ENCODE results near the gene ATAT1. TPM values are rescaled to one million over a fixed set of nuclear protein-coding genes. Genes with fewer than 3 reads are reported as not detected.
A peak's percentile ranks its signal among the peaks of the same experiment; 100 is the strongest.

ATAT1 gene
- total and polyA plus RNA-seq, 2 of the 13 experiments (the other 11 are each of a cell fraction or from before 2014, with no cell fraction given), result 9.2 to 23.6 TPM

- TF ChIP-seq, protein P1, sequence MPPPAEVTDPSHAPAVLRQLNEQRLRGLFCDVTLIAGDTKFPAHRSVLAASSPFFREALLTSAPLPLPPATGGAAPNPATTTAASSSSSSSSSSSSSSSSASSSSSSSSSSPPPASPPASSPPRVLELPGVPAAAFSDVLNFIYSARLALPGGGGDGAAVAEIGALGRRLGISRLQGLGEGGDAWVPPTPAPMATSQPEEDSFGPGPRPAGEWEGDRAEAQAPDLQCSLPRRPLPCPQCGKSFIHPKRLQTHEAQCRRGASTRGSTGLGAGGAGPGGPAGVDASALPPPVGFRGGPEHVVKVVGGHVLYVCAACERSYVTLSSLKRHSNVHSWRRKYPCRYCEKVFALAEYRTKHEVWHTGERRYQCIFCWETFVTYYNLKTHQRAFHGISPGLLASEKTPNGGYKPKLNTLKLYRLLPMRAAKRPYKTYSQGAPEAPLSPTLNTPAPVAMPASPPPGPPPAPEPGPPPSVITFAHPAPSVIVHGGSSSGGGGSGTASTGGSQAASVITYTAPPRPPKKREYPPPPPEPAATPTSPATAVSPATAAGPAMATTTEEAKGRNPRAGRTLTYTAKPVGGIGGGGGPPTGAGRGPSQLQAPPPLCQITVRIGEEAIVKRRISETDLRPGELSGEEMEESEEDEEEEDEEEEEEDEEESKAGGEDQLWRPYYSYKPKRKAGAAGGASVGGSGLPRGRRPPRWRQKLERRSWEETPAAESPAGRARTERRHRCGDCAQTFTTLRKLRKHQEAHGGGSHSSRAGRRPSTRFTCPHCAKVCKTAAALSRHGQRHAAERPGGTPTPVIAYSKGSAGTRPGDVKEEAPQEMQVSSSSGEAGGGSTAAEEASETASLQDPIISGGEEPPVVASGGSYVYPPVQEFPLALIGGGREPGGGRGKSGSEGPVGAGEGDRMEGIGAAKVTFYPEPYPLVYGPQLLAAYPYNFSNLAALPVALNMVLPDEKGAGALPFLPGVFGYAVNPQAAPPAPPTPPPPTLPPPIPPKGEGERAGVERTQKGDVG (CRISPR knock-in tag; IDR thresholded peaks at IDR 0.05; ENCODE audit: borderline replicate concordance), result no peak
- TF ChIP-seq EP300 (IDR thresholded peaks at IDR 0.05; ENCODE audit: low read depth in 2 of 2, low read length in 2 of 2) (peak in 1 of 2 experiments; percentile 52; a peak in 2 of 4 replicates), EP300 (CRISPR knock-in tag; IDR thresholded peaks at IDR 0.05; ENCODE audit: borderline replicate concordance) (no peak), ONECUT2 (CRISPR knock-in tag; IDR thresholded peaks at IDR 0.05) (no peak), TARDBP (CRISPR knock-in tag; IDR thresholded peaks at IDR 0.05) (no peak), HINFP (CRISPR knock-in tag; IDR thresholded peaks at IDR 0.05; ENCODE audit: low read depth) (0 out of 2 replicates have a peak, but pooled peaks have one; percentile 5), ZNF296 (CRISPR knock-in tag; conservative IDR thresholded peaks at IDR 0.05) (no peak), PAWR (CRISPR knock-in tag; IDR thresholded peaks at IDR 0.05; ENCODE audit: borderline replicate concordance) (no peak), AKAP8 (CRISPR knock-in tag; IDR thresholded peaks at IDR 0.05) (no peak), ZNF572 (CRISPR knock-in tag; IDR thresholded peaks at IDR 0.05) (no peak), ELK4 (CRISPR knock-in tag; IDR thresholded peaks at IDR 0.05; ENCODE audit: borderline replicate concordance) (no peak), SRY (CRISPR knock-in tag; IDR thresholded peaks at IDR 0.05) (no peak), ZNF670 (CRISPR knock-in tag; IDR thresholded peaks at IDR 0.05; ENCODE audit: borderline replicate concordance) (0 out of 2 replicates have a peak, but pooled peaks have one; percentile 31), RBAK (CRISPR knock-in tag; IDR thresholded peaks at IDR 0.05) (no peak), CHD2 (IDR thresholded peaks at IDR 0.05; ENCODE audit: low read depth, low read length) (no peak)
- TF ChIP-seq, protein P2, sequence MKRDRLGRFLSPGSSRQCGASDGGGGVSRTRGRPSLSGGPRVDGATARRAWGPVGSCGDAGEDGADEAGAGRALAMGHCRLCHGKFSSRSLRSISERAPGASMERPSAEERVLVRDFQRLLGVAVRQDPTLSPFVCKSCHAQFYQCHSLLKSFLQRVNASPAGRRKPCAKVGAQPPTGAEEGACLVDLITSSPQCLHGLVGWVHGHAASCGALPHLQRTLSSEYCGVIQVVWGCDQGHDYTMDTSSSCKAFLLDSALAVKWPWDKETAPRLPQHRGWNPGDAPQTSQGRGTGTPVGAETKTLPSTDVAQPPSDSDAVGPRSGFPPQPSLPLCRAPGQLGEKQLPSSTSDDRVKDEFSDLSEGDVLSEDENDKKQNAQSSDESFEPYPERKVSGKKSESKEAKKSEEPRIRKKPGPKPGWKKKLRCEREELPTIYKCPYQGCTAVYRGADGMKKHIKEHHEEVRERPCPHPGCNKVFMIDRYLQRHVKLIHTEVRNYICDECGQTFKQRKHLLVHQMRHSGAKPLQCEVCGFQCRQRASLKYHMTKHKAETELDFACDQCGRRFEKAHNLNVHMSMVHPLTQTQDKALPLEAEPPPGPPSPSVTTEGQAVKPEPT (CRISPR knock-in tag; IDR thresholded peaks at IDR 0.05; ENCODE audit: low read depth), result no peak
- TF ChIP-seq, protein P3, sequence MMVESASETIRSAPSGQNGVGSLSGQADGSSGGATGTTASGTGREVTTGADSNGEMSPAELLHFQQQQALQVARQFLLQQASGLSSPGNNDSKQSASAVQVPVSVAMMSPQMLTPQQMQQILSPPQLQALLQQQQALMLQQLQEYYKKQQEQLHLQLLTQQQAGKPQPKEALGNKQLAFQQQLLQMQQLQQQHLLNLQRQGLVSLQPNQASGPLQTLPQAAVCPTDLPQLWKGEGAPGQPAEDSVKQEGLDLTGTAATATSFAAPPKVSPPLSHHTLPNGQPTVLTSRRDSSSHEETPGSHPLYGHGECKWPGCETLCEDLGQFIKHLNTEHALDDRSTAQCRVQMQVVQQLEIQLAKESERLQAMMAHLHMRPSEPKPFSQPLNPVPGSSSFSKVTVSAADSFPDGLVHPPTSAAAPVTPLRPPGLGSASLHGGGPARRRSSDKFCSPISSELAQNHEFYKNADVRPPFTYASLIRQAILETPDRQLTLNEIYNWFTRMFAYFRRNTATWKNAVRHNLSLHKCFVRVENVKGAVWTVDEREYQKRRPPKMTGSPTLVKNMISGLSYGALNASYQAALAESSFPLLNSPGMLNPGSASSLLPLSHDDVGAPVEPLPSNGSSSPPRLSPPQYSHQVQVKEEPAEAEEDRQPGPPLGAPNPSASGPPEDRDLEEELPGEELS (CRISPR knock-in tag; IDR thresholded peaks at IDR 0.05), result 0 out of 2 replicates have a peak, but pooled peaks have one; percentile 23
- TF ChIP-seq, protein P4, sequence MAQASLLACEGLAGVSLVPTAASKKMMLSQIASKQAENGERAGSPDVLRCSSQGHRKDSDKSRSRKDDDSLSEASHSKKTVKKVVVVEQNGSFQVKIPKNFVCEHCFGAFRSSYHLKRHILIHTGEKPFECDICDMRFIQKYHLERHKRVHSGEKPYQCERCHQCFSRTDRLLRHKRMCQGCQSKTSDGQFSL (CRISPR knock-in tag; IDR thresholded peaks at IDR 0.05), result no peak
Measured at GRCh38 chr6:30614843-30615218, 11.8 kb upstream of the ATAT1 start (continued).
